MM.1S (cell line): ENCODE measurements around the gene C1orf21.

Experiments
- DNase-seq: peaks from one replicate; pipeline ENCODE4 v3.0.0-alpha.2; 2015
- H2AFZ ChIP-seq: fragments of 300-600 bp; sonication (generic); 2 replicates; pipeline ENCODE4 v1.6.0; 2016; ENCODE audit warnings: antibody characterized with exemption, low read length
- H3F3A ChIP-seq: fragments of 300-600 bp; sonication (generic); 2 replicates; pipeline ENCODE4 v1.6.1; 2016; ENCODE audit warnings: mild to moderate bottlenecking, antibody characterized with exemption, low read length, moderate library complexity, mixed read lengths; ENCODE audit not compliant: insufficient read depth
- H3K27ac ChIP-seq: fragments of 300-600 bp; sonication (generic); 2 replicates; pipeline ENCODE4 v1.5.1; 2016; ENCODE audit warnings: mild to moderate bottlenecking, low read length
- H3K27me3 ChIP-seq: fragments of 300-600 bp; sonication (generic); replicated peaks from 2 replicates; pipeline ENCODE4 v1.6.0; 2016; ENCODE audit warnings: low read length; ENCODE audit not compliant: insufficient read depth
- H3K36me3 ChIP-seq: fragments of 300-600 bp; sonication (generic); replicated peaks from 2 replicates; pipeline ENCODE4 v1.6.1; 2016; ENCODE audit warnings: mild to moderate bottlenecking, low read length, mixed read lengths; ENCODE audit not compliant: insufficient read depth
- H3K4me1 ChIP-seq: fragments of 300-600 bp; sonication (generic); 2 replicates; pipeline ENCODE4 v1.6.1; 2016; ENCODE audit warnings: low read length, mixed read lengths
- H3K4me2 ChIP-seq: fragments of 300-600 bp; sonication (generic); 2 replicates; pipeline ENCODE4 v1.6.0; 2016; ENCODE audit warnings: low read depth, low read length
- H3K4me3 ChIP-seq: fragments of 300-600 bp; sonication (generic); 2 replicates; pipeline ENCODE4 v1.5.1; 2016; ENCODE audit warnings: low read length, mixed read lengths
- H3K79me2 ChIP-seq: fragments of 300-600 bp; sonication (generic); 2 replicates; pipeline ENCODE4 v1.6.1; 2016; ENCODE audit warnings: mixed run types, low read length, mixed read lengths
- H3K9ac ChIP-seq: fragments of 300-600 bp; sonication (generic); 2 replicates; pipeline ENCODE4 v1.6.1; 2016; ENCODE audit warnings: low read length, mixed read lengths
- H3K9me2 ChIP-seq: fragments of 300-600 bp; sonication (generic); replicated peaks from 2 replicates; pipeline ENCODE4 v1.6.1; 2016; ENCODE audit warnings: mild to moderate bottlenecking, low read length, mixed read lengths; ENCODE audit not compliant: insufficient read depth
- H3K9me3 ChIP-seq: fragments of 300-600 bp; sonication (generic); replicated peaks from 2 replicates; pipeline ENCODE4 v1.6.1; 2016; ENCODE audit warnings: mild to moderate bottlenecking, low read length, mixed read lengths; ENCODE audit not compliant: insufficient read depth
- H4K20me1 ChIP-seq: fragments of 300-600 bp; sonication (generic); 2 replicates; pipeline ENCODE4 v1.6.1; 2016; ENCODE audit warnings: mild to moderate bottlenecking, low read length, moderate library complexity, mixed read lengths; ENCODE audit not compliant: insufficient read depth
- EZH2 ChIP-seq: fragments of 300-600 bp; sonication (generic); optimal IDR thresholded peaks from 2 replicates; pipeline ENCODE3; 2017; ENCODE audit warnings: low read depth, mild to moderate bottlenecking, antibody characterized with exemption, low read length, mixed read lengths
- EZH2phosphoT487 ChIP-seq: fragments of 300-600 bp; sonication (generic); IDR thresholded peaks from 2 replicates; pipeline ENCODE4 v1.6.1; 2018; ENCODE audit warnings: antibody characterized with exemption, low read length
- TF ChIP-seq, protein P1 (sequence below): fragments of 300-600 bp; sonication (generic); IDR thresholded peaks from 2 replicates; pipeline ENCODE4 v1.5.1; 2016; ENCODE audit warnings: antibody characterized with exemption, low read length, mixed read lengths

C1orf21 gene

DNA sequence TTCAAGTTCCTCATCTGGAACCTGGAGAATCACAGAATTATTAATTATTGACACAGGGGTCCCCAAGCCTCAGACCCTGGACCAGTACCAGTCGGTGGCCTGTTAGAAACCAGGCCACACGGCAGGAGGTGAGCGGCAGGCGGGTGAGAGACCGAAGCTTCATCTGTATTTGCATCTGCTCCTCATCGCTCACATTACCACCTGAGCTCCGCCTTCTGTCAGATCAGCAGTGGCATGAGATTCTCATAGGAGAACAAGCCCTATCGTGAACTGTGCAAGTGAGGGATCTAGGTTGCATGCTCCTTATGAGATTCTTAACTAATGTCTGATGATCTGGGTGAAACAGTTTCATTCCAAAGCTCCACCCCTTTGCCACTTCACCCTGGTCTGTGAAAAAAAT is 125.9 kb downstream of the C1orf21 start:
- Histone ChIP-seq H3K27me3 (no peaks in the 10 kb centered on the region), H3K4me3 (no peak overlapping the region), H3K4me1 (peaks cover 4% of the 10 kb centered on the region)

DNA sequence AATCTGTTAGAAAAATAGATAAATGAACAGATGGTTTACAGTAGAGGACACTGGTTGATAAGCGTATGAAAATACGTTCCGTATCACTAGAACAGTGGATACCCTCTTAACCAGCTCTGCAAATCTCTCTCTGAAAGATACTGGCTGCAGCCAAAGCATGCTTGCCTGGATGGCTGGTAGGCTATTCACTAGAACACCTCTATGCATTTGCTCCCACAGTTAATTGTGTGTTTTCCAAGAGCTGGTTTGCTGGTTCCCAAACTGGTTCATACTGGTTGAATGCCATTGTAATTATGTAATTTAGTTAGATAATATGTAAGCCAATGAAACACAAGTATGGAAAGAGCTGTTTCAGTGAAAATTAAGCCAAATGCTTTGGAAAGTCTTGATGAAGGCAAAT is 126.6 kb downstream of the C1orf21 start:
- no peaks in the 10 kb centered on the region for H3K79me2 ChIP-seq
- no peaks in the 10 kb centered on the region for H4K20me1 ChIP-seq
- H3K4me3 ChIP-seq, result no peak overlapping the region
- no peaks in the 10 kb centered on the region for H3K27me3 ChIP-seq
- H3F3A ChIP-seq, result no peaks in the 10 kb centered on the region
- no peak overlapping the region for H2AFZ ChIP-seq
- H3K4me2 ChIP-seq, result no peak overlapping the region
- no peaks in the 10 kb centered on the region for H3K4me1 ChIP-seq
- no peaks in the 10 kb centered on the region for H3K9me3 ChIP-seq
- no peak for DNase-seq
- no peak overlapping the region for H3K27ac ChIP-seq
- no peaks in the 10 kb centered on the region for H3K36me3 ChIP-seq
- H3K9me2 ChIP-seq, result no peaks in the 10 kb centered on the region
- TF ChIP-seq EZH2 (no peak), EZH2phosphoT487 (no peak)
- TF ChIP-seq, protein P1, sequence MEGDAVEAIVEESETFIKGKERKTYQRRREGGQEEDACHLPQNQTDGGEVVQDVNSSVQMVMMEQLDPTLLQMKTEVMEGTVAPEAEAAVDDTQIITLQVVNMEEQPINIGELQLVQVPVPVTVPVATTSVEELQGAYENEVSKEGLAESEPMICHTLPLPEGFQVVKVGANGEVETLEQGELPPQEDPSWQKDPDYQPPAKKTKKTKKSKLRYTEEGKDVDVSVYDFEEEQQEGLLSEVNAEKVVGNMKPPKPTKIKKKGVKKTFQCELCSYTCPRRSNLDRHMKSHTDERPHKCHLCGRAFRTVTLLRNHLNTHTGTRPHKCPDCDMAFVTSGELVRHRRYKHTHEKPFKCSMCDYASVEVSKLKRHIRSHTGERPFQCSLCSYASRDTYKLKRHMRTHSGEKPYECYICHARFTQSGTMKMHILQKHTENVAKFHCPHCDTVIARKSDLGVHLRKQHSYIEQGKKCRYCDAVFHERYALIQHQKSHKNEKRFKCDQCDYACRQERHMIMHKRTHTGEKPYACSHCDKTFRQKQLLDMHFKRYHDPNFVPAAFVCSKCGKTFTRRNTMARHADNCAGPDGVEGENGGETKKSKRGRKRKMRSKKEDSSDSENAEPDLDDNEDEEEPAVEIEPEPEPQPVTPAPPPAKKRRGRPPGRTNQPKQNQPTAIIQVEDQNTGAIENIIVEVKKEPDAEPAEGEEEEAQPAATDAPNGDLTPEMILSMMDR, result no peak
- H3K9ac ChIP-seq, result no peak overlapping the region

More for the DNA sequence above, 125.9 kb downstream of the C1orf21 start:
- Histone ChIP-seq H3K27ac (no peak overlapping the region), H3K9me2 (no peaks in the 10 kb centered on the region), H2AFZ (no peak overlapping the region), H3F3A (no peaks in the 10 kb centered on the region), H3K79me2 (no peaks in the 10 kb centered on the region), H3K9me3 (no peaks in the 10 kb centered on the region), H3K4me2 (no peak overlapping the region), H3K36me3 (no peaks in the 10 kb centered on the region), H4K20me1 (no peaks in the 10 kb centered on the region), H3K9ac (no peak overlapping the region)
- DNase-seq, result no peak
- TF ChIP-seq, protein P1, result no peak
- TF ChIP-seq EZH2phosphoT487 (no peak), EZH2 (no peak)

DNA sequence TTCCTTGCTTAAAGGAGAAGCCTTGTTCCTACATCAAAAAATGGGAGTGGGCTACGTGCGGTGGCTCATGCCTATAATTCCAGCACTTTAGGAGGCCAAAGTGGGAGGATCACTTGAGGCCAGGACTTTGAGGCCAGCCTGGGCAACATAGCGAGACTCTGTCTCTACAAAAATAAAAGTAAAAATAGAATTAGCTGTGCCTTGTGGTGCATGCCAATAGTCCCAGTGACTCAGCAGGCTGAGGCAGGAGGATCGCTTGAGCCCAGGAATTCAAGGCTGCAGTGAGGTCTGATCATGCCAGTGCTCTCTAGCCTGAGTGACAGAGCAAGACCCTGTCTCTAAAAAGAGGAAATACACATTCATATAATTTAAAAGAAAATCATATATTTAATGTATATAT is 127.1 kb downstream of the C1orf21 start:
- TF ChIP-seq EZH2 (no peak), EZH2phosphoT487 (no peak)
- TF ChIP-seq, protein P1, result no peak
- H3K9me2 ChIP-seq, result no peaks in the 10 kb centered on the region
- no peak overlapping the region for H3K27ac ChIP-seq
- H3K4me3 ChIP-seq, result no peak overlapping the region
- no peak overlapping the region for H3K4me2 ChIP-seq
- no peaks in the 10 kb centered on the region for H3K36me3 ChIP-seq
- H3K9me3 ChIP-seq, result no peaks in the 10 kb centered on the region
- H3F3A ChIP-seq, result no peaks in the 10 kb centered on the region
- H3K27me3 ChIP-seq, result no peaks in the 10 kb centered on the region
- no peak overlapping the region for H3K9ac ChIP-seq
- no peak overlapping the region for H2AFZ ChIP-seq
- no peaks in the 10 kb centered on the region for H3K4me1 ChIP-seq
- H3K79me2 ChIP-seq, result no peaks in the 10 kb centered on the region
- DNase-seq, result no peak
- no peaks in the 10 kb centered on the region for H4K20me1 ChIP-seq

DNA sequence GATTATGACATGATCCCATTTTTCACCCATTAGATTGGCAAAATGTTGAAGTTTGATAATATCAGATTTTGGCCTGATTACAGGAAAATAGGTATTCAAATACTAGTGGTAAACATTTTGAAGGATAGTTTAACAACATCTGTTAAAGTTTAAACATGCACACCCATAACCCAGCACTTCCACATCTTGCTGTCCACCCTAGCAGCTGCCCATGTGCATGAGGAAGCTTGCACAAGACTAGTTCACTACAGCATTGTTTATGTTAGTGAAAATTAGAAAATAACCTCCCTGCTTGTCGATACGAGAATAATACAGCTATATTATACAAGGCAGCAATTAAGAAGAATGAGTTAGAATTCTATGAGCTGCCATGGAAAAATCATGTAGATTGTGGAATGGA is 127.6 kb downstream of the C1orf21 start:
- no peak for TF ChIP-seq EZH2
- TF ChIP-seq EZH2phosphoT487, result no peak
- TF ChIP-seq, protein P1, result no peak
- no peaks in the 10 kb centered on the region for H4K20me1 ChIP-seq
- H3K9ac ChIP-seq, result no peak overlapping the region
- H3K4me1 ChIP-seq, result no peaks in the 10 kb centered on the region
- no peak overlapping the region for H3K27ac ChIP-seq
- H3K9me3 ChIP-seq, result no peaks in the 10 kb centered on the region
- no peaks in the 10 kb centered on the region for H3K27me3 ChIP-seq
- no peaks in the 10 kb centered on the region for H3K9me2 ChIP-seq
- no peak overlapping the region for H2AFZ ChIP-seq
- no peaks in the 10 kb centered on the region for H3K36me3 ChIP-seq
- no peaks in the 10 kb centered on the region for H3K79me2 ChIP-seq
- no peak overlapping the region for H3K4me3 ChIP-seq
- no peaks in the 10 kb centered on the region for H3F3A ChIP-seq
- no peak for DNase-seq
- no peak overlapping the region for H3K4me2 ChIP-seq
